Stimulated activated naive CD8-positive, alpha-beta T cell treated with anti-CD3 and anti-CD28 coated beads, Interleukin-15, amount 100 ng/mL, for 72 hours (primary cell): ENCODE results near the gene NUP62.

ENCODE experiments used
- ATAC-seq: fragments of 150-1000 bp; cut with Tn5 transposase; 2 replicates; pipeline ENCODE4 v1.10.0; 2021; ENCODE audit warnings: mild to moderate bottlenecking, moderate library complexity
- DNase-seq, 2 donors: peaks; one replicate each; pipeline ENCODE4 v3.0.0; 2021 to 2022
- H3K27ac Mint-ChIP-seq, 2 donors: one replicate each; pipeline ENCODE4 v1.8.0; 2022; ENCODE audit warnings: mild to moderate bottlenecking in 2 of 2, mixed read lengths in 2 of 2, moderate library complexity in 2 of 2
- H3K27me3 Mint-ChIP-seq: one replicate; pipeline ENCODE4 v1.8.0; 2022; ENCODE audit warnings: mixed read lengths
- H3K4me1 Mint-ChIP-seq: one replicate; pipeline ENCODE4 v1.8.0; 2022; ENCODE audit warnings: mild to moderate bottlenecking, mixed read lengths
- H3K4me3 Mint-ChIP-seq, 2 donors: one replicate each; pipeline ENCODE4 v1.8.0; 2022; ENCODE audit warnings: mild to moderate bottlenecking in 2 of 2, mixed read lengths in 2 of 2, moderate library complexity in 1 of 2
- H3K9me3 Mint-ChIP-seq, 2 donors: one replicate each; pipeline ENCODE4 v1.8.0; 2022; ENCODE audit warnings: mixed read lengths in 2 of 2

The NUP62 gene

GRCh38 chr19:49923055-49924003 is 6.0 kb downstream of the NUP62 start:
- H3K4me3 Mint-ChIP-seq, result peak overlapping the region in 1 of 2 donors; percentile 23
- H3K27me3 Mint-ChIP-seq, result no peaks in the 10 kb centered on the region
- no peak for ATAC-seq
- H3K27ac Mint-ChIP-seq, result peak overlapping the region; percentile 33 to 98
- no peak for DNase-seq
- H3K9me3 Mint-ChIP-seq, result no peaks in the 10 kb centered on the region
- H3K4me1 Mint-ChIP-seq, result peaks cover 87% of the 10 kb centered on the region

- ATAC-seq, result peak; percentile 76
- H3K27ac Mint-ChIP-seq, result peak overlapping the region in 1 of 2 donors; percentile 88
- H3K4me3 Mint-ChIP-seq, result peak overlapping the region in 1 of 2 donors; percentile 9
Observed at GRCh38 chr19:49921871-49922795, 7.2 kb downstream of the NUP62 start.

DNA sequence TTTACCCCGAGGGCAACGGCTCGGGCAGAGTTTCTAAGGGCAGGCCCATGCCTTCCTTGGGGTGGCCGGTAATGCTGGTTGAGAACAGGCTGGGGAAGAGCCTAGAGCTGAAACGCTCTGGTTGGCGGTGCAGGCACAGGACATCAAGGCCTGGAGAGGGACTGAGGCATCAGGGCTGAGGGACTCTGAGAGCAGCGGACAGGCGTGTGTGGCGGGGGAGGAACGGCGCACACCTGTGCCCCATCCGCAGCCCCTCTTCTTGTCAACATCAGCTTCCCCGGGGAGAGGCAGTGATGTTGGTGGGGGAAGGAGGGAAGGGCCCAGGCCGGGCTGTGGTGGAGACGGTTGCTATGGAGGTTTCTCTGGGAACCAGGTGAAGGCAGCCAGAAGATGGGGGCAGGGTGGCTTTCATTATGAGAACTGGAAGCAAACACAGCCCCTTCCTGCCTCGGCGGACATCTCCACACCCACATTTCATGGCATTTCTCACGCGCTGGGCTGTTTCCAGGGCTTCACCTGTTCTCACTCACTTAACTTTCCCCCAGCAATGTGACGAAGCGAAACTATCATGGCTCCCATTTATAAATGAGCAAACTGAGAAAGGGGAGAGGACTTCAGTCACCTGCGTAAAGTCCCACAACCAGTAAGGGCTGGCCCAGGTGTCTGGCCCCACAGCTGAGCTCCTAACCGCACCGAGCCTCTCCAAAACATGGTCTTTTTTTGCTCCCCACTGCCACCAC is 8.5 kb downstream of the NUP62 start:
- Mint-ChIP-seq H3K27ac (peak overlapping the region in 1 of 2 donors; percentile 95), H3K4me1 (peaks cover 84% of the 10 kb centered on the region), H3K27me3 (no peaks in the 10 kb centered on the region), H3K9me3 (no peaks in the 10 kb centered on the region), H3K4me3 (no peak overlapping the region)
- no peak for ATAC-seq
- DNase-seq, result no peak

More at GRCh38 chr19:49921871-49922795, 7.2 kb downstream of the NUP62 start:
- DNase-seq, result peak in 1 of 2 donors; percentile 36
- Mint-ChIP-seq H3K9me3 (no peaks in the 10 kb centered on the region), H3K4me1 (peaks cover 82% of the 10 kb centered on the region), H3K27me3 (no peaks in the 10 kb centered on the region)

DNA sequence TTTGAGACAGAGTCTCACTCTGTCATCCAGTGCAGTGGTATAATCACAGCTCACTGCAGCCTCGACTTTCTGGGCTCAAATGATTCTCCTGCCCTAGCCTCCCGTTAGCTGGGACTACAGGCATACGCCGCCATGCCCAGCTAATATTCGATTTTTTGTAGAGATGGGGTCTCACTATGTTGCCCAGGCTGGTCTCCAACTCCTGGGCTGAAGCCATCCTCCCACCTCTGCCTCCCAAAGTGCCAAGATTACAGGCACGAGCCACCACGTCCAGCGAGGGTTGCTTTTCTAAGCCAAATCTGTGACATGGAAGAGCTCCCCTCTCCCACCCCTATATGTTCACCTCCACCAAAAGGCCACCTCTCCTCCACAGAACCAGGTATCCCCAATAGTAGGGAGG is 11.2 kb downstream of the NUP62 start:
- H3K27ac Mint-ChIP-seq, result peak overlapping the region in 1 of 2 donors; percentile 68
- no peak overlapping the region for H3K4me3 Mint-ChIP-seq
- no peaks in the 10 kb centered on the region for H3K9me3 Mint-ChIP-seq
- H3K4me1 Mint-ChIP-seq, result peaks cover 84% of the 10 kb centered on the region
- H3K27me3 Mint-ChIP-seq, result no peaks in the 10 kb centered on the region
- DNase-seq (no peak), ATAC-seq (no peak)

- no peaks in the 10 kb centered on the region for H3K9me3 Mint-ChIP-seq
- no peaks in the 10 kb centered on the region for H3K27me3 Mint-ChIP-seq
- DNase-seq (no peak), ATAC-seq (no peak)
- H3K27ac Mint-ChIP-seq, result peak overlapping the region; percentile 7 to 49
- H3K4me1 Mint-ChIP-seq, result peaks cover 84% of the 10 kb centered on the region
- no peak overlapping the region for H3K4me3 Mint-ChIP-seq
Observed at GRCh38 chr19:49916839-49917733, 12.2 kb downstream of the NUP62 start.

- Mint-ChIP-seq H3K4me1 (peaks cover 83% of the 10 kb centered on the region), H3K4me3 (no peak overlapping the region), H3K27ac (peak overlapping the region in 1 of 2 donors; percentile 69), H3K27me3 (no peaks in the 10 kb centered on the region), H3K9me3 (no peaks in the 10 kb centered on the region)
- no peak for ATAC-seq
- DNase-seq, result no peak
Observed at GRCh38 chr19:49915271-49915670, 14.0 kb downstream of the NUP62 start.

GRCh38 chr19:49913720-49914119 is 15.6 kb downstream of the NUP62 start:
- ATAC-seq (no peak), DNase-seq (no peak)
- Mint-ChIP-seq H3K9me3 (no peaks in the 10 kb centered on the region), H3K4me3 (peak overlapping the region in 1 of 2 donors; percentile 9), H3K27ac (peak overlapping the region; percentile 8 to 89), H3K27me3 (no peaks in the 10 kb centered on the region), H3K4me1 (peaks cover 75% of the 10 kb centered on the region)

DNA sequence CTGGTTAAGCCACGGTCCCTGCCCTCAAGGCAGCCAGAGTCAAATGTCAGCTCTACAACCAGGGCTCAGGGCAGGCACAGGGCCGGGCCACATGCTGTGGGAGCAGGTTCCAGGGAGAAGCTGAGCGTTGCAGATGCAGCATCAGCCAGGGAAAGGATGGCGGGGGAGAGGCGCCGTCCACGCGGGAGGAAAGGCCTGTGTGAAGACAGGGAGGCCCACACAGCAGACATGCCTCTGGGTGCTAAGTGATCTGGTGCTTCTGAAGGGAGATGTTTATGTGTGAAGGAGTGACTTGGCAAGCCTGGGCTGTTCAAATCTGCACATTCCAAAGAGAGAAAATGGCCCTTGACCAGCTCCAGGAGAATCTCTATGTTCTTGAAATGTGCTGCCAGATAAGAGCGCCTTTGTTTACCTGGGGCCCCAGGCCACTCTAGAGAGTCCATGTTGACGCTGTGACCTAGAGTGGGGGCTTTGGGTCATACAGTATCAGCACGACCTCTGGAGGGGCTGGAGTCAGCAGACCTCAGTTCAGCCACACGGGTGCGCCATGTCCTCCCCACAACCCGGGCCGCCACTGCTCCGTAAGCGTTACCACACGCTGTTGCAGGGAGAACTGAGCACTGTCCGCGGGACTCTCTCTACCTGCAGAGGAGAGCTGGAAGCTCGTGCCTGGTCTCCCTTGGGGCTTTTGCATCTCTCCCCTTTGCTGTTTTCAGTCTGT is 16.2 kb downstream of the NUP62 start:
- ATAC-seq (no peak), DNase-seq (no peak)
- peak overlapping the region in 1 of 2 donors; percentile 89 for H3K27ac Mint-ChIP-seq
- no peaks in the 10 kb centered on the region for H3K9me3 Mint-ChIP-seq
- H3K27me3 Mint-ChIP-seq, result no peaks in the 10 kb centered on the region
- no peak overlapping the region for H3K4me3 Mint-ChIP-seq
- H3K4me1 Mint-ChIP-seq, result peaks cover 76% of the 10 kb centered on the region

DNA sequence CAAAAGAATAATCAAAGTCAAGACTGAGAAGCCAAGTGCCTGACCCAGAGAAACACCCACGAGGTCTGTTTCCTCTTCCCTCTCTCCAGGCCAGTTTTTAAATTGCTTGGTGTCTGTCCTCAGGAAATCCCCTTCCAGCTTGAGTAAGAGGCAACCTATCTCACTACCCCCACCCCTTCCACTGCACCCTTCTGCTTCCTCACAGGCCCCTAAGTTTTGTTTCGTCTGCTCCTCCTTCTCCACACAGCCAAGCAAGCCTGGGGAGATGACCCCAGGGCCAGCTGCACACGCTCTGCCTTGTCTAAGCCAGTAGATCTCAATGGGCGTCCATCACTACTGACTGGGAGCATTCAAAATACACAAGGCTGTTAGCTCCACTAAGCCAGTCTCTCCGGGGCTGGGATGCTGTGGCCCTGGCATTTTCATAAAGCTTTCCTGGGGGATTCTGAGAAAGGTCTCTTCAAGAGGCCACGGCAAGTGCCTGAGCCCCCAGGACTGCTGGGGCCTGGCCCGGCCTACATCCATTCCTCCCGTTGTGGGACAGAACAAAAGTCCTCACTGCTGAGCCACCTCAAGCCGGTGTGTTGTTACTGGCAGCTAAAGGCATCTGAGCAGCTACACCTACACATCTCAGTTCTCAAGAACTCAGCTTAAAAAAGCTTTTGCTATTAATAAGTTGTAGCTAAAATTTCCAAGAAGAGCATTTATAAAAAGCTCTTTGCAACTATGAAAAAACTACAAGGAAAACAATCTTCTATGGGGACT is 17.7 kb downstream of the NUP62 start:
- no peaks in the 10 kb centered on the region for H3K27me3 Mint-ChIP-seq
- peak overlapping the region; percentile 70 to 79 for H3K4me3 Mint-ChIP-seq
- DNase-seq (peak in 1 of 2 donors; percentile 50), ATAC-seq (peak; percentile 91)
- H3K4me1 Mint-ChIP-seq, result peaks cover 81% of the 10 kb centered on the region
- no peaks in the 10 kb centered on the region for H3K9me3 Mint-ChIP-seq
- peak overlapping the region; percentile 91 to 97 for H3K27ac Mint-ChIP-seq

- H3K27me3 Mint-ChIP-seq, result no peaks in the 10 kb centered on the region
- H3K4me3 Mint-ChIP-seq, result no peak overlapping the region
- no peak for ATAC-seq
- no peaks in the 10 kb centered on the region for H3K9me3 Mint-ChIP-seq
- H3K27ac Mint-ChIP-seq, result no peak overlapping the region
- DNase-seq, result no peak
- H3K4me1 Mint-ChIP-seq, result peaks cover 78% of the 10 kb centered on the region
Observed at GRCh38 chr19:49910179-49910578, 19.1 kb downstream of the NUP62 start.

- DNase-seq (no peak), ATAC-seq (no peak)
- H3K9me3 Mint-ChIP-seq, result no peaks in the 10 kb centered on the region
- peaks cover 73% of the 10 kb centered on the region for H3K4me1 Mint-ChIP-seq
- H3K27ac Mint-ChIP-seq, result peak overlapping the region in 1 of 2 donors; percentile 91
- no peaks in the 10 kb centered on the region for H3K27me3 Mint-ChIP-seq
- no peak overlapping the region for H3K4me3 Mint-ChIP-seq
Observed at GRCh38 chr19:49908480-49909420, 20.6 kb downstream of the NUP62 start.

DNA sequence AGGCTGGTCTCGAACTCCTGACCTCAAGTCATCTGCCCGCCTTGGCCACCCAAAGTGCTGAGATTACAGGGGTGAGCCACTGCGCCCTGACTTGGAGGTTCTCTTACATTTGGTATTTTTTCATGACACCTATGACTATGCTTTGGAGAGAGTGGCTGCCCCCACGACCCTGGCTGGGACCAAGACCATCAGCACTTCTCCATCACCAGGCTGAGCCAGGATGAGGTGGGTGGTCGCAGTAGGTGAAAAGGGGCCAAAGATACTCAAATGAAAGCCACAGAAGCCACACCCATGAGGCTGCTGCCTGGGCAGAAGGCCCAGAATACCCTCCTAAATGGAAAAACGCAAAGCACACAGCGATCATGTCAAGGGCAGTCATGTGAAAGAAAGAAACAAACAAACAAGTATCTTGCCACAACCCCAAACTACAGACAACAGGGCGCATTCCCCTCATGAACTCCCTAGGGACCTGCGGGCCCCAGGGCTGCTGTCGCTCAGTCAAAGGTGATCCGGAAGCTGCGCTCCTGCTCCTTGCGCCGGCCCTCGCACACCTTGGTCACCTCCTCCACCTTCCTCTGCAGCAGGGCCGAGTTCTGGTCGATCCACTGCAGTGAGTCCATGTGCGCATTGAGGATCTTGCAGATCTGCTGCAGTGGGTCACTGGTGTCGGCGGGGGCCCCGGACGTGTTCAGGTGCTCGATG is 21.4 kb downstream of the NUP62 start:
- no peaks in the 10 kb centered on the region for H3K9me3 Mint-ChIP-seq
- no peak for DNase-seq
- H3K4me1 Mint-ChIP-seq, result peaks cover 73% of the 10 kb centered on the region
- peak overlapping the region; percentile 8 to 91 for H3K27ac Mint-ChIP-seq
- no peak for ATAC-seq
- H3K27me3 Mint-ChIP-seq, result no peaks in the 10 kb centered on the region
- peak overlapping the region in 1 of 2 donors; percentile 18 for H3K4me3 Mint-ChIP-seq
